K562 (cell line): ENCODE data around the gene POLR3K. TPM values are rescaled to one million over a fixed set of nuclear protein-coding genes. Genes with fewer than 3 reads are reported as not detected.

ENCODE experiments used
- AFF4 ChIP-seq: sonication (generic); formaldehyde crosslinking; IDR thresholded peaks from 2 replicates; pipeline ENCODE4 v1.8.0; 2023; ENCODE audit warnings: mild to moderate bottlenecking, missing genetic modification reagents
- ELK3 ChIP-seq: fragments of 450-650 bp; formaldehyde crosslinking; IDR thresholded peaks from 2 replicates; pipeline ENCODE4 v1.4.0; 2020; ENCODE audit warnings: mild to moderate bottlenecking
- HNRNPK ChIP-seq: fragments of 200-400 bp; formaldehyde crosslinking; IDR thresholded peaks from one replicate; pipeline ENCODE4 v1.6.1; 2018; ENCODE audit warnings: mild to moderate bottlenecking, low read depth, low read length; ENCODE audit not compliant: poor library complexity, severe bottlenecking
- NCOA1 ChIP-seq: fragments of 450-650 bp; IDR thresholded peaks from 2 replicates; pipeline ENCODE4 v1.6.1; 2016; ENCODE audit warnings: low read depth
- NELFE ChIP-seq: IDR thresholded peaks from 2 replicates; pipeline ENCODE4 v1.6.1; 2011; ENCODE audit warnings: mild to moderate bottlenecking; ENCODE audit not compliant: insufficient read depth, insufficient read length
- SRSF1 ChIP-seq: fragments of 200-400 bp; formaldehyde crosslinking; IDR thresholded peaks from 2 replicates; pipeline ENCODE4 v1.6.1; 2017; ENCODE audit warnings: mild to moderate bottlenecking, low read depth, low read length, moderate library complexity
- TRIM24 ChIP-seq, 2 experiments: fragments of 450-650 bp; IDR thresholded peaks; 2 replicates each; pipeline ENCODE4 v1.6.1; 2016
- XRCC5 ChIP-seq: fragments of 200-400 bp; formaldehyde crosslinking; IDR thresholded peaks from 2 replicates; pipeline ENCODE4 v1.6.1; 2017; ENCODE audit warnings: low read depth, mild to moderate bottlenecking, low read length
- polyA plus RNA-seq, 8 experiments: library from polyadenylated mRNA; depleted of rRNA in 4 of 8; stranded (reverse) in 5 of 8; unstranded in 3 of 8; fragments of >200 nt; fragmentation: Nextera tagmentation in 2 of 8; fragmentation: Illumina TruSeq in 1 of 8; extraction: Ambion mirVana in 2 of 8; extraction: Trizol in 1 of 8; gene quantifications; 2 replicates each; pipeline versions ENCODE4 v1.2.1 to v1.2.3, GENCODE V29; 2011 to 2014; ENCODE audit warnings: inconsistent platforms in 1 of 8, missing spikeins in 1 of 8
- total RNA-seq, 7 experiments: library from RNA; depleted of rRNA in 6 of 7; stranded (reverse); fragments of >200 nt in 6 of 7; fragmentation: Illumina TruSeq in 2 of 7; extraction: Trizol in 2 of 7; gene quantifications; 2 replicates each; pipeline versions ENCODE4 v1.2.1 to v1.2.3, GENCODE V29; 2011 to 2021; ENCODE audit warnings: low replicate concordance in 1 of 7
- TF ChIP-seq, protein P1 (sequence below): fragments of 450-650 bp; IDR thresholded peaks from 2 replicates; pipeline ENCODE4 v1.6.1; 2016; ENCODE audit warnings: mild to moderate bottlenecking, moderate library complexity

The POLR3K gene
- total and polyA plus RNA-seq, 9 of the 15 experiments (the other 6 are each of a cell fraction or from before 2014, with no cell fraction given) = 42.1 to 315 (median 86.7) TPM

- no peak for TF ChIP-seq AFF4 (CRISPR knock-in tag)
- TF ChIP-seq, protein P1, sequence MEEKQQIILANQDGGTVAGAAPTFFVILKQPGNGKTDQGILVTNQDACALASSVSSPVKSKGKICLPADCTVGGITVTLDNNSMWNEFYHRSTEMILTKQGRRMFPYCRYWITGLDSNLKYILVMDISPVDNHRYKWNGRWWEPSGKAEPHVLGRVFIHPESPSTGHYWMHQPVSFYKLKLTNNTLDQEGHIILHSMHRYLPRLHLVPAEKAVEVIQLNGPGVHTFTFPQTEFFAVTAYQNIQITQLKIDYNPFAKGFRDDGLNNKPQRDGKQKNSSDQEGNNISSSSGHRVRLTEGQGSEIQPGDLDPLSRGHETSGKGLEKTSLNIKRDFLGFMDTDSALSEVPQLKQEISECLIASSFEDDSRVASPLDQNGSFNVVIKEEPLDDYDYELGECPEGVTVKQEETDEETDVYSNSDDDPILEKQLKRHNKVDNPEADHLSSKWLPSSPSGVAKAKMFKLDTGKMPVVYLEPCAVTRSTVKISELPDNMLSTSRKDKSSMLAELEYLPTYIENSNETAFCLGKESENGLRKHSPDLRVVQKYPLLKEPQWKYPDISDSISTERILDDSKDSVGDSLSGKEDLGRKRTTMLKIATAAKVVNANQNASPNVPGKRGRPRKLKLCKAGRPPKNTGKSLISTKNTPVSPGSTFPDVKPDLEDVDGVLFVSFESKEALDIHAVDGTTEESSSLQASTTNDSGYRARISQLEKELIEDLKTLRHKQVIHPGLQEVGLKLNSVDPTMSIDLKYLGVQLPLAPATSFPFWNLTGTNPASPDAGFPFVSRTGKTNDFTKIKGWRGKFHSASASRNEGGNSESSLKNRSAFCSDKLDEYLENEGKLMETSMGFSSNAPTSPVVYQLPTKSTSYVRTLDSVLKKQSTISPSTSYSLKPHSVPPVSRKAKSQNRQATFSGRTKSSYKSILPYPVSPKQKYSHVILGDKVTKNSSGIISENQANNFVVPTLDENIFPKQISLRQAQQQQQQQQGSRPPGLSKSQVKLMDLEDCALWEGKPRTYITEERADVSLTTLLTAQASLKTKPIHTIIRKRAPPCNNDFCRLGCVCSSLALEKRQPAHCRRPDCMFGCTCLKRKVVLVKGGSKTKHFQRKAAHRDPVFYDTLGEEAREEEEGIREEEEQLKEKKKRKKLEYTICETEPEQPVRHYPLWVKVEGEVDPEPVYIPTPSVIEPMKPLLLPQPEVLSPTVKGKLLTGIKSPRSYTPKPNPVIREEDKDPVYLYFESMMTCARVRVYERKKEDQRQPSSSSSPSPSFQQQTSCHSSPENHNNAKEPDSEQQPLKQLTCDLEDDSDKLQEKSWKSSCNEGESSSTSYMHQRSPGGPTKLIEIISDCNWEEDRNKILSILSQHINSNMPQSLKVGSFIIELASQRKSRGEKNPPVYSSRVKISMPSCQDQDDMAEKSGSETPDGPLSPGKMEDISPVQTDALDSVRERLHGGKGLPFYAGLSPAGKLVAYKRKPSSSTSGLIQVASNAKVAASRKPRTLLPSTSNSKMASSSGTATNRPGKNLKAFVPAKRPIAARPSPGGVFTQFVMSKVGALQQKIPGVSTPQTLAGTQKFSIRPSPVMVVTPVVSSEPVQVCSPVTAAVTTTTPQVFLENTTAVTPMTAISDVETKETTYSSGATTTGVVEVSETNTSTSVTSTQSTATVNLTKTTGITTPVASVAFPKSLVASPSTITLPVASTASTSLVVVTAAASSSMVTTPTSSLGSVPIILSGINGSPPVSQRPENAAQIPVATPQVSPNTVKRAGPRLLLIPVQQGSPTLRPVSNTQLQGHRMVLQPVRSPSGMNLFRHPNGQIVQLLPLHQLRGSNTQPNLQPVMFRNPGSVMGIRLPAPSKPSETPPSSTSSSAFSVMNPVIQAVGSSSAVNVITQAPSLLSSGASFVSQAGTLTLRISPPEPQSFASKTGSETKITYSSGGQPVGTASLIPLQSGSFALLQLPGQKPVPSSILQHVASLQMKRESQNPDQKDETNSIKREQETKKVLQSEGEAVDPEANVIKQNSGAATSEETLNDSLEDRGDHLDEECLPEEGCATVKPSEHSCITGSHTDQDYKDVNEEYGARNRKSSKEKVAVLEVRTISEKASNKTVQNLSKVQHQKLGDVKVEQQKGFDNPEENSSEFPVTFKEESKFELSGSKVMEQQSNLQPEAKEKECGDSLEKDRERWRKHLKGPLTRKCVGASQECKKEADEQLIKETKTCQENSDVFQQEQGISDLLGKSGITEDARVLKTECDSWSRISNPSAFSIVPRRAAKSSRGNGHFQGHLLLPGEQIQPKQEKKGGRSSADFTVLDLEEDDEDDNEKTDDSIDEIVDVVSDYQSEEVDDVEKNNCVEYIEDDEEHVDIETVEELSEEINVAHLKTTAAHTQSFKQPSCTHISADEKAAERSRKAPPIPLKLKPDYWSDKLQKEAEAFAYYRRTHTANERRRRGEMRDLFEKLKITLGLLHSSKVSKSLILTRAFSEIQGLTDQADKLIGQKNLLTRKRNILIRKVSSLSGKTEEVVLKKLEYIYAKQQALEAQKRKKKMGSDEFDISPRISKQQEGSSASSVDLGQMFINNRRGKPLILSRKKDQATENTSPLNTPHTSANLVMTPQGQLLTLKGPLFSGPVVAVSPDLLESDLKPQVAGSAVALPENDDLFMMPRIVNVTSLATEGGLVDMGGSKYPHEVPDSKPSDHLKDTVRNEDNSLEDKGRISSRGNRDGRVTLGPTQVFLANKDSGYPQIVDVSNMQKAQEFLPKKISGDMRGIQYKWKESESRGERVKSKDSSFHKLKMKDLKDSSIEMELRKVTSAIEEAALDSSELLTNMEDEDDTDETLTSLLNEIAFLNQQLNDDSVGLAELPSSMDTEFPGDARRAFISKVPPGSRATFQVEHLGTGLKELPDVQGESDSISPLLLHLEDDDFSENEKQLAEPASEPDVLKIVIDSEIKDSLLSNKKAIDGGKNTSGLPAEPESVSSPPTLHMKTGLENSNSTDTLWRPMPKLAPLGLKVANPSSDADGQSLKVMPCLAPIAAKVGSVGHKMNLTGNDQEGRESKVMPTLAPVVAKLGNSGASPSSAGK = no peak
- no peak; a peak in 1 of 4 replicates for TF ChIP-seq TRIM24 (IDR thresholded peaks at IDR 0.05)
- TF ChIP-seq NELFE = no peak
- TF ChIP-seq ELK3 = no peak
- TF ChIP-seq NCOA1 = no peak
- TF ChIP-seq HNRNPK = no peak
- TF ChIP-seq SRSF1 = no peak
- peak; percentile 31; the same call in 1 of the 2 replicates for TF ChIP-seq XRCC5
These were observed 23.9 kb upstream of the POLR3K start (continued) for GRCh38 chr16:77273-77806.
